ENCODE results near the gene DNAH8.

The DNAH8 gene

DNA sequence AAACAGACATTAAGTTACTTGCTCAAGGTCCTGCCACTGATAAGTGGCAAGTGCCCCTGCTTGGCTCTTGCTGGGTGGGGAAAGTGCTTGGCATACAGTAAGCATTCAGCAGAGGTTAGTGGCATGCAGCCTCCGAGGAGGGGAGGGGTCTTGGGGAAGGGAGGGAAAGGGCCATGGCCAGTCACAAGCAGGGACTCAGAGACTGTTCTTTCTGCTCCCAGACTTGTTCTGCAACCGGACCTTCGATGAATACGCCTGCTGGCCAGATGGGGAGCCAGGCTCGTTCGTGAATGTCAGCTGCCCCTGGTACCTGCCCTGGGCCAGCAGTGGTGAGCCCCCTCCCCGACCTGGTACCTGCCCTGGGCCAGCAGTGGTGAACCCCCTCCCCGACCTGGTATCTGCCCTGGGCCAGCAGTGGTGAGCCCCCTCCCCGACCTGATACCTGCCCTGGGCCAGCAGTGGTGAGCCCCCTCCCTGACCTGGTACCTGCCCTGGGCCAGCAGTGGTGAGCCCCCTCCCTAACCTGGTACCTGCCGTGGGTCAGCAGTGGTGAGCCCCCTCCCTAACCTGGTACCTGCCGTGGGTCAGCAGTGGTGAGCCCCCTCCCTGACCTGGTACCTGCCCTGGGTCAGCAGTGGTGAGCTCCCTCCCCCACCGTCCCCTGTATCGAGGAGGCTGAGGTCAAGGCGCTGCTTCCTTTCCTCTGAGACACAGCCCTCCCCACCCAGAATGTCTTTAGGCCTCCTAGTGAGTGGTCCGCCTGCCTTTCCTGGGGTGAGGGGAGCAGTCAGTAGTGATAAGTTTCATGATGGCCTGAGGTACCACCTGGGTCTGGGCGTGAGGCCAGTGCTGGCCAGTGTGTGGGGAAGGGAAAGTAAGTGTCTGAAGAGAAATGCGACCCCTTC, 342.4 kb downstream of the DNAH8 start:
- no peak for DNase-seq

DNA sequence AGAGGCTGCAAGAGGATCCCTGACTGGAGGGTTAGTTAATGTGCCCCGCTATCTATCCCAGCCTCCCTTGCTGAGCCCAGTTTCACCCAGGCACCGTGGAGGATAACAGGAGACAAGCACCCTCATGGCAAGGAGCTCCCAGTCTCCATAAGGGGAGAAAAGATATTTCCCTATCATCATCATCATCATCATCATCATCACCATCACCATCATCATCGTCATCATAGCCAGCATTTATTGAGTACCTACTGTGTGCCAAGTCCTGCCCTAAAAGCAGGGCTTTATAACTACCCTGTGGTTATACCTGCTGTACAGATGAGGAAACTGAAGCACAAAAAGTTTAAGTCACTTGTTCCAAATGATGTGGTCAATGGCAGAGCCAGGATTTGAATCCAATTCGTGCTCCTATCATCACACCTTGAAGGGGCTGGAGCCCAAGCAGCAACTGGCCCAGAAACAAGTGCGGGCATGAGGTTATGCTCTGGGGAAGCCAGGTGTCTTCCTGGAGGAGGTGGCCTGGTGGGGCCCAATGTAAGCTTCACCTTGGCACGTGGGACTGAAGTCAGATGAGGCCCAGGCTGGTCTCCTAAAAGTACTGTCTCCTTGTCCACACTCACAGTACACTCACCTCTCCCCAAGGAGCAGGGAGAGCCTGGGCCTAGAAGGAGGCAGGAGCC, 343.5 kb downstream of the DNAH8 start:
- DNase-seq, result no peak

DNA sequence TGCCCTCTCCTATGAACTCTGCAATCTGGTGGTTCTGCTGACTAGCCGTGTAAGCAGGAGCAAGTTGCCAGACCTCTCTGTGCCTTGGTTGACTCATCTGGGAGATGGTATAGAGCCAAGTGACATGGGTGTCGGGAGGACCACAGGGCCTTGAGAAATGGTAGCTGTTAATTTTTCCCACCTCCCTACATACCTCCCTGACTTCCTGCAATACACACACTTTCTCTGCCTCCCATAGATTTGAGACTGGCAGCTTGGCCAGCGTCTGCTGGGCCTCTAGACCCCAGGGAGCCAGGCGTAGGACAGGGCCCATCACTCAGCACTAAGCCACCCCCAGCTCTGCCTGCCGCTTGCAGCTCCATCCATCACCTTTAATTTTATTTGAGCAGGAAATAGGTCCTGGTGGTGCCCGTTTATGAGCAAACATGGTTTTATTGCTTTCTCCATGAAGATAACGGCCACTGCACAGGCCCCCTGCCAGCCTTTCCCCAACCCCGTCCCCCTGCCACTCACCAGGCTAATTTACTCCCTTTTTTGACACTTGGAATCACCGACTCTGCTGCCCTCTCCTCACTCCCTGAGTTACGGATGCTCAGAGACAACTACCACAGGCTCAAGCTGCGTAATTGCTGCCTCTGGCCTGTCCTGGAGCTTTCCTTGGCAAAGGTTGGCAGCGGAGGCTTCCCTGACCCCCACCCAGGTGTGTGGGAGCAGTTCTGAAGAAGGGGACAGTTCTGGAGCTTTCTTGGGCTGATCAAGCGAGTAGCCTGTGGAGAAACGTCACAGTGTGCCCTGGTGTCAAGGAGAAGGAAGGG, 344.6 kb downstream of the DNAH8 start:
- no peak for DNase-seq

DNA sequence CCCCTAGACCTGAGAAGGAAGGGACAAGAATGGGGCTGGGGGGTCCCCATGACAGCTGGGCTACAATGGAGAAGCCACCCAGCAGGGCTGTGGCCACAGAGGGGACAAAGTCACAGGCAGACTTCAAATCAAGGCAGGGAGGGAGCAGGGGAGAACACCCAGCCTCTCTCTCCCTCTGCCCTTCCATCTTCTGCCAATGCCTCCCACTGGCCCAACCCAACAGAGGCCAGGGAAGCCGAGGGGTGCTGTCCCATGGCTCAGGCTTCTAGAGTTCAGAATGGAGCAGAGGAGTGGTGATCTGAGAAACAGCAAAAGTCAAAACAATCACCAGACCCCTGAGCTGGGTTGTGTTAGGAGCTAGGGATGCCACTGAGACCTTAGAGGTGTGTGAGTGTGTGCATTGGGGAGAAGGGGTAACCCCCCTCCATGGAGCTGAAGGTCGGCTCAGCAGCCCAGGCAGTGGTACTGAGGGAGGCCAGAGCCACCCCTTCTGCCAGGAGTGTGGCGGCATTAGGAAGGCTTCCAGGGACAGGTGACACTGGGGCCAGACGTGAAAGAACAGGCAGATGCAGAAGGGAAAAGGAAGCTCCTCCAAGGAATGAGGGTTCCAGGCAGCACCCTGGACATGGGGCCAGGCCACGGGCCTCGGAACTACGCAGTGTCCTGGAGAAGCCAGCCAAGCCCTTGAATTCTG, 345.5 kb downstream of the DNAH8 start:
- no peak for DNase-seq

DNA sequence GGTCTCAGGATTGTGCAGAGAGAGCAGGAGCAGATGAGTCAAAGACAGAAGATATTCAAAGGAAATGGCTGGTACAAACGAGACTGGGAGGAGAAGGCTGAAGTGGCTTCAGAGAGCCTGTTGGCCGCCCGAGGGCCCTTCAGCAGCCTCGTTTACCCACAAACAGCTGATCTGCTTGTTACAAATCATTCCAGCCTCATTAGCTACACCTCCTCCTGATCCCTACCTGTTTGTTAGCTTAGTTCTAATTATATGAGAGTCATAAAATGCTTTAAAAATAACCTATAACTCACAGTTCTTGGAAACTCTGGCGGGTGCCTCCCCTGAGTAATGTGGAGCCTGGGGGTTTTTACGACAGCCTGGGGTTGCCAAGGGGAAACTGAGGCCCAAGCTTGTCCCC, 346.1 kb downstream of the DNAH8 start:
- no peak for DNase-seq

DNA sequence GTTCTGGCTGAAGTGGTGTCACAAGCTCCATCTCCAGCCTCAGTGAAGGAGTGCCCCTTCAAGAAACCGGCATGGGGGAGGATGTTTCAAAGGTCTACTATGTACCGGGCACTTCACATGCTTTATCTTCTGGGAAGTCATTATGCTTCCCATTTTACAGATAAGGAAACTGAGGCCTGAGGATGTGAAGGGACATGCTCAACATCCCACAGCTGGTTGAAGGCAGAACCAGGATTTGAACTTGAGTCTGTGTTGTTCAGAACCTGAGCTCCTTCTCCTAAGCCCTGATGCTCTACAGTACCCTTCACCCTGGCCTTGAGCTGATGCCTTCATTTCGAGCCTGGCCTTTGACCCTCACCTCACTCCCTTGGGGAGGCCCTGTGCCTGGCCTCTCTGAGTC, 346.5 kb downstream of the DNAH8 start:
- DNase-seq, result no peak

DNA sequence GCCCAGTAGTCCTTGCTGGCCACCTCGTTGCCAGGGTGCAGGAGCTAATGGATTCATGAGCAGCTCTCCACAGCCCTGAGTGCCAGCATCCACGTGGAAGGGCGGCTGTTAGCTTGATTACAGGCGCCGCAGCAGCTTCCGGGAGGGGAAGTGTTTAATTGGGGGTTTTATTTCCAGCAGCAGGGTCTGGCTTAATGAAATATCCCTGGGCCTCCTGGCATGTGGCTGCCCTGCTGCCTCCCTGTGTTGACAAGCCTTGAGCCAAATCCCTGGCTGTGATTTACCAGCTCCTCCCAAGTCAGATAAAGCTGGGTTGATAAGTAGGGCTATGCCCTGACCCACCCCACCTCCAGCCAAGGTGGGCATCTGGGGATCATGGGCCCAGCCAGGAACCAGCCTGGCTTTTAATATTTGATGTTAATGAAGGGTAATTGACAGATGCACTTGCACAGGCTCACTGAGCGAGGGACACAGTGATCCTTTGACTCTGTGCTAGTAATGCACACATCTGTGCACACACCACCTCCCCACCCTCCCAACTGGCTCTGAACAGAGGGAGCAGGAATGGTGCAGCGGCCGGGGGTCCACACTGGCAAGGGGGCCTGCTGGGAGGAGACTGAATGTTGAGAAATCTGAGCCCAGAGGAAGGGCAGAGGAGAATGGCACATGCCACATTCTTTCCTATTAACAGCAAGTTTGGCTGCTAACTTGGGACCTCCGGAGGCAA, 347.1 kb downstream of the DNAH8 start:
- no peak for DNase-seq

DNA sequence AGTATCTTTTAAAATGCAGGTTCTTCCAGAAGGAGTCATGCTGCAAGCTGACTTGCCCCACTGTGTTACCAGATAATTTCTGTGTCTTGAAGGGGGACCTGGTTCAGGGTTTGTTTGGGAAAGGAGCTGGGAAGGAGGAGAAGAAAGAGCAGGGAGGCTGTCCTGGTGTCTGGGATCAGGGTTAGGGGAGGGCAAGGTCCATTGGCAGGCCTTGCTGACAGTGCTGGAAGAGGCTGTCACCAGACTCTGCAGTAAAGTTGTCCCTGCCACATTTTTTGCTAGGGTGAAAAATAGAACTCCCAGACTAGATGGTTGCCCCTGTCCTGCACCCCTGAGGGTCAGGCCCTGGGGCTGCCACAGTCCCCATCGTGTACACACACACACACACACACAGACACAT, 348.4 kb downstream of the DNAH8 start:
- no peak for DNase-seq

DNA sequence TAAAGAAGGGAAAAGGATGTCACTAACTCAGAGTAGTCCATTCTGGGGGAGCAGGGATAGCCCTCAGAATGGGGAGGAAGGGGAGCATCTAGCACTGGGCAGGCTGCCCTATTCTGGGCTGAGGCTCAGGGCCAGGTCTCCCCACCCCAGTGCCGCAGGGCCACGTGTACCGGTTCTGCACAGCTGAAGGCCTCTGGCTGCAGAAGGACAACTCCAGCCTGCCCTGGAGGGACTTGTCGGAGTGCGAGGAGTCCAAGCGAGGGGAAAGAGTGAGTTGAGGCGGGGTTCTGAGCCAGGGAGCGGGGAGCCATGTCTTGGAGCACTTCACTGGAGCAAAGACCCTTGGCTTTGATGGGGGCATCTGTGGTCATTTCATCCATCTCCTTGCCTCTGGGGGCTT, 350.4 kb downstream of the DNAH8 start:
- DNase-seq, result no peak

DNA sequence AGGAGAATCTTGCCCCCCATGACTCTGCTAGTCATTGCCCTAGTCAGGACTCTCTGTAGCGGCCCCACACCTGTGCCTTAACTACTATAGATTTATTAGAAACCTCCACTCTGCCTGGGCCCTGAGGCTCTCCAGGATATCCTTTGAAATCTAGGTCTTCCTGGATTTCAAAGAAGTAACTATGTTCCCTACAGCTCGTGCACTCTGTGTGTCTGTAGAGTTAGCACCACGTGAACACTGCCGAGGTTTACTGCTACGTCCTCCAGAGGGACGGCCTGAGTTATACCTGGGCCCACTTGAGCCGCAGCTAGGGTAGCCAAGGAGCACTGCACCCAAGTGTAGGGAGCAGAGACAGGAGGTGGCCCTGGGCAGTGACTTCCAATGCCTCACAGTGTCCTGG, 353.3 kb downstream of the DNAH8 start:
- DNase-seq, result no peak

DNA sequence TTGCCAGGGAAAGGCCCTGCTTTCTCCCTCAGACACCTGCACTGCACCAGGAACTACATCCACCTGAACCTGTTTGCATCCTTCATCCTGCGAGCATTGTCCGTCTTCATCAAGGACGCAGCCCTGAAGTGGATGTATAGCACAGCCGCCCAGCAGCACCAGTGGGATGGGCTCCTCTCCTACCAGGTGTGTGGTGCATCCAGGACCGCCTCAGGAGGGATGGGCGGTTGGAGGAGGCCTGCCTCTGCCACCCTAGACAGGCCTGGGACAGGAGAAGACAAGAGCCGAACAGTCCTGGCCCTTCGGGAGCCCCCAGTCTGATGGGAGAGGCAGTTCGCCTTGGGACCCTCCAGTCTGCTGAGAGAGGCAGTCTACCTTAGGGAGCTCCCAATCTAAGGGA, 357.7 kb downstream of the DNAH8 start:
- DNase-seq, result no peak

DNA sequence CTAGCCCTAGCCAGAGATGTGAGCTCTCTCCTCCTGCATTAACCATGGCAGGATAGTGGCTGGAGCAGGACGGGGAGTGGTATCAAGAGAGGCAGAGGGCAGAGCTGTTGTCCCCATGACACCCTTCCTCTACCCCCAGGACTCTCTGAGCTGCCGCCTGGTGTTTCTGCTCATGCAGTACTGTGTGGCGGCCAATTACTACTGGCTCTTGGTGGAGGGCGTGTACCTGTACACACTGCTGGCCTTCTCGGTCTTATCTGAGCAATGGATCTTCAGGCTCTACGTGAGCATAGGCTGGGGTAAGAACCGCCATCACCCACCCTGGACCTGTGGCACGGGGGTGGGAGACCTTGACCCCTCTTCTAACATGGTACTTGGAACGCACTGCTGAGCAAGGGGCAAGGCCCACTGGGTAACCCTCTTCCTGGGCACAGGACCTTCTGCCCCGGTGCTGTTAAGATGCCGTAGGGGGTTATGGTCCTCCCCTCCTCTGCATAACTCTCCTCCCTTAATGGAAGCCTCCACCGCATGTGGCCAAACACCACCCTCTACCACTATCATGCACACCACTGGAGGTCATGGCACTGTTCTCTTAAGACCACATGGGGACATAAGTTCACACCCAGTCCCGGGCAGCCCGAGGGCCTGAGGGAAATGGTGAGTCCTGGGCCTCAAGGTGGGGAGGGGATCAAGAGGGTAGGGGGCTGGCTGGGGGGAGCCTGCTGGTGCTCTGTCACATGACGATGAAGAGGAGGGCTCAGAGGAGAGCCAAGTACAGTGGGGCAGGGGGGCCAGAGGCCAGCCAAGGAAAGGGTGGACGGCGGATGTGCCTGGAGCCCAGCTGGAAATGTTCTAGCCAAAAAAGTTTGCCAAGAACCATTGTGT, 358.6 kb downstream of the DNAH8 start:
- DNase-seq, result no peak

DNA sequence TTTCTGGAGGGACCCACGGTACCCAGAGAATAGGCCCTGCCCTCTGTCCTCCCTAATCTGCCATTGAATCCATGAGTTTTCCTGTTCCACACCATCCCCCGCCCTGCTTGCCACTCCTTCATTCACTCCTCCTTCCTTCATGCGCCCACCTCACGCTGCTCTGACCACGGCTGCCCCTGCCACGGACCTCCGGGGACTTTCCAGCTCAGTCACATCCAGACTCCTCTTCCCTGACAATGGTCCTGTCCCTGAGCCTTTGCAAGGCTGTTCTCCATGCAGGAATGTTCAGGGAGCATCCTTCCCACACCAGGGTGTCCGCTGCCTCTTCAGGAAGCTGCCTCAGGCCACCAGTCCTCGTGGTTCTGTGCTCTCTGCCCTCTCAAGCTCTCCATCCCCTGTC, 359.4 kb downstream of the DNAH8 start:
- no peak for DNase-seq

DNA sequence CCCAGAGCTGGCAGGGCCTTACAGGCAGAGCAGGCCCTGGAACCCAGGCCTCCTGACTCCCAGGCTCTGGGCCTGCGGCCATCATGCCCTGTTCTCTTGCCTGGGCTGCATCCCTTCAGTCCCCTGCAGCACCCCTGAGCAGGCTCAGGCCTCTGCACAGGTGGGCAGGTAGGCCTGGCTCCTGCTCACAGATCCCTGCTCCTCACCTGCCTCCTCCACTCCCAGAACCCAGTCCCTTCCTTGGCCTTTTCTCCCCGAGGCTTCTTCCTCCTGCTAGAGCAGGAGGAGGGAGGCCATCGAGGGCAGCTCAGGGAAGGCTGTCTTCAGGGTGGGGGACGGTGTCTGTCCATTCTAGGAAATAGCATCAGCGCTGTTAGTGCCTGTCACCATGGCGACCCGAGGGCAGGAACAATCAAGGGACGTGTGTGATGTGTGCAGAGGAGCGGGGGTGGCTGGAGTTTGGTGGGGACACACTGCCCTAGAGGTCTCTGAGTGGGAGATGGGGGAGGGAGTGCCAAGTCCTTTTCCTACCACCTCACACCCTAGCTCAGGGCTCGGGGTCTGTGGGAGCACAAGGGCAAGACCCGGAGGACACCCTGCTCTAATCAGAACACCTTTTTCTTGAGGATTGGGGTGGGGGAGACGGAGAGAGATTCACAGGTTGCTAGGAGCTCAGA, 360.0 kb downstream of the DNAH8 start:
- no peak for DNase-seq

DNA sequence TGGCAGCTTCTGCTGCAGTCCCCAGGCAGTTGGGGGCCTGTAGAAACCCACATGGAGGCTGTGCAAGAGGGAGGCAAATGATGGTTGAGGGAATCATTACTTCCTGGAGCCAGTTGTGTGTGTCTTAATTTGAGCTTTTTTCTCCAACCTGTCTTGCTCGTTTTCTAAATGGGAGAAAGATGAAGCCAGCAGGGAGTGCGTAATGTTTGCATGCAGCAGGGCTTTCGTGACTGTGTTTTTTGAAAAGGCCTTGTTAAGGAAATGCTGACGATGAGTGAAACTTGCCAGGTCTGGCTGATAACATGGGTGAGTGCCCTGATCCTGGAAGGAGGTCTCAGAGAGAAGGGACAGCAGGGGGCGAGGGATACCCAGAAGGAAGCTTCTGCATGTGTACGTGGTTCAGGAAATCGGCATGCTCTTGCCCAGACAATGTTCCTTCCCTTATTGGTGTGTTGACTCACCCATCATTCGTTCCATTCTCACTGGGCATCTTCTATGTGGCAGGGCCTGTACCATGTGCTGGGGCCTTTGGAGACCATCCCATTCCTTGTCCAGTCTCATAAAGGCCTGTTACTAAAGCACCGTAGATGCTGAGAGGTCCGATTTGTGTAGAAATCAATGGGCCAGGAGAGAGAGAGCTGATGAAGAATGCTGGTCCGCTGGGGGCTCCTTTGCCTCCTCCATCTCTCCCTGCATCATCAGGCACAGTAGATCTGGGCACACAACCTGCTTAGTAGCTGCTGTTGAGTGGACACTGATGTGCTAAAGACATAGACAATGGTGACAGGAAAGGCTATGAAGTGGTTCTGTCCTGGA, 360.9 kb downstream of the DNAH8 start:
- no peak for DNase-seq

DNA sequence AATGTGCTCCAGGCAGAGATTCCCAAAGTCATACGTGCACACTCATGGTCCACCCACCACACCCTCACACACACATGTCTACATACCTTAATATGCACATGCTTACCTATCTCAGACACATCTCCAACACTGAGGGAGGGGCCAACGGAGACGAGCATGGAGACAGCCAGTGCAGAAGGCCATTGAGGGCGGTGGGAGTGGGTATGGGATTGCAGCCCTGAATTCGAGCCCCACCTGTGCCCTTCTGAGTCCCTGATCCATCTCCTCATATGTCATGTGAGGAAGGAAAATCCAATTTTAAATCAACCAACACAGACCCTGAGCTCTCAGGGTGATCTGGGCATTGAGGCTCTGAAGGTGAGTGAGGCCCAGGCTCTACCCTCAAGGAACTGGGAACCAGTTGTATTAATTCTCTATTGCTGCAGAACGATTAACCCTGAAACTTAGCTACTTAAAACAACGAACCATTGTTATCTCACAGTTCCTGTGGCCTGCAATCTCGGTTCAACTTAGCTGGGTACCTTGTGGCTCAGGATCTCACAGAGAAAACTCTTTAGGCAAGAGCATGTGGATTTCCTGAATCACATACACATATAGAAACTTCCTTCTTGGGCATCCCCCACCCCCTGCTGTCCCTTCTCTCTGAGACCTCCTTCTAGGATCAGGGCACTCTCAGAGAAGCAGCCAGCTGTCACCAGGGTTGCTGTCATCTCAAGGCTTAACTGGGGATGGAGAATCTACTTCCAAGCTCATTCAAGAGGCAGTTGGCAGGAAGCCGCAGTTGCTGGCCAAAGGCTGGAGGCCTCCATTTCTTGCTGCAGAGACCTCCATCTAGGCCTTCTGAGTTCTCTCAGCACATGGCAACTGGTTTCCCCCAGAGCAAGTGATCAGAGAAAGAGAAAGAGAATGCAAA, 361.8 kb downstream of the DNAH8 start:
- DNase-seq, result no peak

DNA sequence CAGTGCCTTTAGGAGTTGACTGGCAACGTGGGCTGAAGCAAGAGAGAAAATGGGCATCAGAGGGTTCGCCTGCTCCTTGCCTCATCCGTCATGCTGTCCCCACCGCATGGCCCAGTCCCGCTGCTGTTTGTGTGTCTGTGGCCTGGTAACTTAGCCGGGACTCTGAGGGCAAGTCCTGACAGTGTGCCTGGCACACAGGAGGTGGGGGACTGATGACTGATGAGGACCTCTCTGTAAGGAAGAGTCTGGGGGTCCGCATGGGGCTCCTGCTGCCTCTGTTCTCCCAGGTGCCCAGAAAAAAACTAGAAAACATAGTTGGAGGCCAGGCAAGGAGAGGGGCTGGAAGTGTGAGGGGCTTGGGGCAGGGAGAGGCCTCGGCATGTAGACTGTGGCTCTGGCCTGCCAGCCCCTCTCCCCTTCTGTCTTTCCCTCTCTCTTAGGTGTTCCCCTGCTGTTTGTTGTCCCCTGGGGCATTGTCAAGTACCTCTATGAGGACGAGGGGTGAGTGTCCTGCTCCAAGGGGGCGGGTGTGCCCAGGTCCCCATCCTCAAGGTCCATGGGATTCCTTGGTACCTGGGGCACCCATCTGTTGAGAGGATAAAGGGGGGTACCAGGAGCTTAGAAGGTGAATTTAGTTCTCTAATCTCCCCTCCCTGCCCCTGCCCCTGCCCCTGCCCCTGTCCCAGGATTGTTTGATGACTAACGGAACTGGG, 362.9 kb downstream of the DNAH8 start:
- no peak for DNase-seq

DNA sequence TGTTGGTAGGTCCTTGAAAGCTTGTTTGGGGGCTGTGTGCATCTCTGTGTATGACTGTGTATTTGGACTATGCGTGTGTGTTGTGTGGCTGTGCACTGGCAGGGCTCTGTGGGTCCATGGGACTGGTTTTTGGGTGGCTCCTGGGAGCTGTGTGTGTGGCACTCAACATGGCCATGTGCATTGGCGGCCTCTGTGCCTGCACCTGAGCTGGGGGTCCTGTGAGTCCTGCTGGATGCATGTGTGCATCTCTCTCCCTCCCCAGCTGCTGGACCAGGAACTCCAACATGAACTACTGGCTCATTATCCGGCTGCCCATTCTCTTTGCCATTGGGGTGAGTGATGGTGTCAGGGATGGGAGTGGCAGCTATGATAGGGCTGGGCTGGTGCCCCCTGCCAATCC, 363.6 kb downstream of the DNAH8 start:
- no peak for DNase-seq

All from CD4-positive, alpha-beta T cell treated with Interferon alpha-2 for 1 hour (primary cell).